Stimulated activated naive CD8-positive, alpha-beta T cell treated with anti-CD3 and anti-CD28 coated beads, Interleukin-15, amount 100 ng/mL, for 72 hours (primary cell): ENCODE measurements around the gene MRM2.
A peak's percentile ranks its signal among the peaks of the same experiment; 100 is the strongest.

Source experiments
- ATAC-seq: fragments of 150-1000 bp; cut with Tn5 transposase; 2 replicates; pipeline ENCODE4 v1.10.0; 2021; ENCODE audit warnings: mild to moderate bottlenecking, moderate library complexity
- DNase-seq, 2 donors: peaks; one replicate each; pipeline ENCODE4 v3.0.0; 2021 to 2022
- H3K27ac Mint-ChIP-seq, 2 donors: one replicate each; pipeline ENCODE4 v1.8.0; 2022; ENCODE audit warnings: mild to moderate bottlenecking in 2 of 2, mixed read lengths in 2 of 2, moderate library complexity in 2 of 2
- H3K27me3 Mint-ChIP-seq: one replicate; pipeline ENCODE4 v1.8.0; 2022; ENCODE audit warnings: mixed read lengths
- H3K4me1 Mint-ChIP-seq: one replicate; pipeline ENCODE4 v1.8.0; 2022; ENCODE audit warnings: mild to moderate bottlenecking, mixed read lengths
- H3K4me3 Mint-ChIP-seq, 2 donors: one replicate each; pipeline ENCODE4 v1.8.0; 2022; ENCODE audit warnings: mild to moderate bottlenecking in 2 of 2, mixed read lengths in 2 of 2, moderate library complexity in 1 of 2
- H3K9me3 Mint-ChIP-seq, 2 donors: one replicate each; pipeline ENCODE4 v1.8.0; 2022; ENCODE audit warnings: mixed read lengths in 2 of 2

MRM2 gene

DNA sequence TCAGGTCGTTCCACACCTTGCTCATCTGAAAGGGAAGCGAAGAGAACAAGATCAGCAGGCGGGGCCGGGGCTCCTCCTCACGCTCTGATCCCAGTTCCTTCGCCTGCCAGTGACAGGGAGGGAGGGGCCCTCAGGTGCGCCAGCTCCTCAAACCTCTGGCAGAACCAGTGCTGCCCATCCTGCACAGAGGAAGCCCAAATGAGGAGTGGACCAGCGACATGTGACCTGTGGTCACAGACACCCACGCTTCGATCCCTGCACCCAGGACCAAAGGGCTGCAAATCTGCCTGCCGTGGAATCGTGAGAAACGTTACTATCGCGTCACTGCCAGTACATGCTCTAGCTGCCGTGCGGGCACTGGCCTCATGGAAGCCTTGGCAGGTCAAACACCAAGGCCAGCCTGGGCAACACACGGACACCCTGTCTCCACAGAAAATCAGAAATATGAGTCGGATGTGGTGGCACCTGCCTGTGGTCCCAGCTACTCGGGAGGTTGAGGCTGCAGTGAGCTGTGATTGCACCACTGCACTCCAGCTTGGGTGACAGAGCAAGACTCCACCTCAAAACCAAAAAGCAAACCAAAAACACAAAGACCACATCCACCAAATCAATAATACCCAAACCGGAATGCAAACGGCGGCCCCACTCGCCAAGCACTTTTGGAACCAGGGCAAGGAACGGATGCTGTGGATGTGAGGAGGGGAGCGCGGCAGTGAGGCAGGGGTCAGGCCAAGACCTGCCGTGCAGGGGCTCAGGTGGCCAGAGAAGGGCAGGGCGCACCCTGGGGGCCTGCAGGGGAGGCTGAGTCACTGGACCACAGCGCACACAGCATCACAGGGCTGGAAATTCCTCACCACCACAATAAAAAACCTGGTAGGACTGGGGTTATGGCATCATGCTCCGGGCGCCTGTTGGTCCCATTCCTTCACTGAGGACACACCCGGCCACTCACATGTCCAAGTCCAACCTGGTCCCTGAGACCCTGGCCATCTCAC, 13.4 kb upstream of the MRM2 start:
- Mint-ChIP-seq H3K4me3 (peak overlapping the region in 1 of 2 donors; percentile 2), H3K4me1 (peaks cover 38% of the 10 kb centered on the region), H3K27me3 (no peaks in the 10 kb centered on the region), H3K9me3 (no peaks in the 10 kb centered on the region), H3K27ac (peak overlapping the region in 1 of 2 donors; percentile 27)
- DNase-seq: no peak
- ATAC-seq: no peak

DNA sequence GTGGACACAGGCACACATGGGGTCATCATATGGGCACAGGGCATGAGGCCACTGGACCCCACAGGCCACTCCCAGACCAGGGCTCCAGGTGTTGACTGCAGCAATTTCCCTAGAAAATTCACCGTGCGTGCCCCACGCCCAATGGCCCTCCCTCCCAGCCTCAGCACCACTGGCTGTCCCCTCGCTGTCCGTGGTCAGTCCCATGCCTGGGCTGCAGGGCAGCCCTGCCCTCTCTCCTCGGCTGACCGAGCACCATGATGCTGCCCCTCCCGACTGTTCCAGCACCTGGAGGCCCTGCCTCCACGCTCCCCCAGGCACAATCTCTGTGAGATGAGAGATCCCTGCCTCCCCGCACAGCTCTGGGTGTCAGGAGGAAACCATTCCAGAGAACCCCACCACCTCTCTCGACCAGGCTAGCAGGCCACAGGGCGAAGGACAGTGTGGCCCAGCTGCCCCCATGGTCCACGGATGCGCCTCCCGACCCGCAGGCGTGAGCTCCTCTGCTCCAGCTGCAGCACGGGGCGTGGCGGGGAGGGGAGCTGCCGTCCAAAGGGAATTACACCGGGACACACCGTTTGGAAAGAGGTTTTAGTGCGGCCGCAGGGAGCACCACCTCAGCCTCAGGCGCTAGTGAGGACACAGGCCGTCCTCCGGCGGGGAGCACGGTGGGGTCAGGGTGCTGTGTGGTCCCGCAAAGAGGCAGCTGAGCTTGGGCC, 12.6 kb upstream of the MRM2 start:
- Mint-ChIP-seq H3K4me3 (no peak overlapping the region), H3K27ac (no peak overlapping the region), H3K9me3 (no peaks in the 10 kb centered on the region), H3K27me3 (no peaks in the 10 kb centered on the region), H3K4me1 (peaks cover 41% of the 10 kb centered on the region)
- ATAC-seq (no peak), DNase-seq (no peak)

DNA sequence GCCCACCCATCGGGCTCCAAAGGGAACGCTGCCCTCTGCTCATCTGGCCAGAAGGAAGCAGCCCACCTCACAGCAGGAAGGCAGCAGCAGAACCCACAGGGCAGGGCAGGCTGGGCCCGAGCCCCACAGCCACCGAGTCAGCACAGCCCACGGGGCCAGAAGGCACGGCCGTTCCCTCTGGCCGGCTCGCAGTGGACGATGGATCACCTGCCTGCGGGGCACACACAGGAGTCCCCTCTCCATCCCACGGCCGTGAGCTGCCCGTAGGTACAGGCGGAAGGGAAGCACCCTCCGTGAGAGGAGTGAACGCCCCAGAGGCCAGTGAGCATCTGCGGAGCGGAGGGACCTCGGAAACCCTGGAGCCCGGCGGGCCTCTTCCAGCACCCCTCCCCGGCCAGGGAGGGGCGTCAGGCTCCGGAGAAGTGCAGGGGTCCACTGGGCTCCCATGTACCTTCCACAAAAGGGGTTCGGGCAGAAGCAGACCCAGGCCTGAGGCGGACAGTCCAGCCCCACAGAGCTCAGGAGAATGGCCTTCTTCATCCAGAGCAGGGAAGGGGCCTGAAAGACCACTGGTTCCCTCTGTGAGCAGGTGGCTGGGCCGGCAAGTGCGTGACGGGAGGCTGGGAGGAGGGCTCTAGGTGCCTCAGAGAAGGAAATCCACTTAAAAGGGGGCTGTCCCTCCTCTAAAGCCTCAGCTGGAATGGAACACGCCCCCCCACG, 11.7 kb upstream of the MRM2 start:
- peaks cover 43% of the 10 kb centered on the region for H3K4me1 Mint-ChIP-seq
- DNase-seq (no peak), ATAC-seq (no peak)
- no peak overlapping the region for H3K4me3 Mint-ChIP-seq
- no peaks in the 10 kb centered on the region for H3K27me3 Mint-ChIP-seq
- peak overlapping the region in 1 of 2 donors; percentile 83 for H3K27ac Mint-ChIP-seq
- no peaks in the 10 kb centered on the region for H3K9me3 Mint-ChIP-seq

DNA sequence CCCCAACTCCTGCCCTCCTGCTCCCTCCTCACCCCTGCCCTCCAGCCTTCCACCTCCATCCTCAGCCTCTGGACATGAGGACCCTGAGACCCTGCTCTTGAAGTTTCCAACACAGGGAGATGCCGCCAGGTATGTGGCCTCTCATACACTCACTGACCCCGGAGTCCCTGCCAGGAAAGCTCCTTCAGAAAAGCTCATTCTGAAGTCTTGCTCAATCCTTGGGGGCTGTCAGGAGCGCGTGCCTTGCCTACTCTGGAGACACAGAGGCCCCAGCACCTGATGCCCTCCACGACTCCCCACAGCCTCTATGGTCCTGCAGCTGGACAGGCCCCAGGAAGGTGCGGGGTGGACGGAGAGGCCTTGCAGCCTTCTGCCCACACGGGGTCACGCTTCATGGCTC, 11.0 kb upstream of the MRM2 start:
- Mint-ChIP-seq H3K27me3 (no peaks in the 10 kb centered on the region), H3K9me3 (no peaks in the 10 kb centered on the region), H3K27ac (peak overlapping the region; percentile 48 to 74), H3K4me3 (no peak overlapping the region), H3K4me1 (peaks cover 50% of the 10 kb centered on the region)
- DNase-seq (no peak), ATAC-seq (no peak)

DNA sequence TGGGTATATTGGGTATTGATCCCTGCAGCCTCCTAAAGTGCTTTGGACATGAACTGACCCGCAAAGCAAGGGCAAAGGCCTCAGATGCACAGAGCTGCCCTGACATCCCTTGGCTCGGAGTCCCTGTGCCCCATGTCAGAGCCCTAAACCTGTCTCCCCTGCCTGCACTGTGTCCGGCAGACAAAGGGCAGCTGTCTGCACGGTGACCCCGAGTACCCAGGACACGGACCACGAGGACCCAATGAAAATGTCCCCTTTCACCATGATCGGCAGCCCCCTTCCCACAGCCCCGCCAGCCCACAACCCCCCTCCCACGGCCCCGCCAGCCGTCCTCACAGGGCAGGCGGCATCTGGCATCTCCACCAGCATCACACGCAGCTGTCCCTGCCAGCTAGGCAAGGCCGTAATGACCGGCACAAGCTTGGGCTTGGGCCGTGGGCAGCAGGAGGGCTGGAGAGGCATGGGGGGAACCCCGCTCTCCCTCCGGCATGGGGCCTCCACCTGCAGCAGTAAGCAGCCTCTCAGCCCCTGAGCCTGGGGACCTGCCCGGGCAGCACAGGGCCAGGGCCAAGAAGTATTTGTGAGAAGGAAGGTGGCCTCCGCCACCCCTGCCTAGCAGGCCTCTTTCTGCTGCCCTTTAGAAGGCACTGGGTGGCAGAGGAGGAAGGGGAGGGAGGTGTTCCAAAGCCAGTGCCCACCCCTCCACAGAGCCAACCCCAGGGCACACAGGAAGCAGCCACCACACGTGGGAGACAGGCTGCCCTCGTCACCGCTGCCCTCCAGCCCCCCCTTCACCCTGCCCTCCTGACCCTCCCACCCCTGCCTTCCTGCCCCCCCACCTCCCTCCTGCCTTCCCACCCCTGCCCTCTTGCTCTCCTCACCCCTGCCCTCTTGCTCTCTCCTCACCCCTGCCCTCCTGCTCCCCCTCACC, 10.1 kb upstream of the MRM2 start:
- no peaks in the 10 kb centered on the region for H3K9me3 Mint-ChIP-seq

DNA sequence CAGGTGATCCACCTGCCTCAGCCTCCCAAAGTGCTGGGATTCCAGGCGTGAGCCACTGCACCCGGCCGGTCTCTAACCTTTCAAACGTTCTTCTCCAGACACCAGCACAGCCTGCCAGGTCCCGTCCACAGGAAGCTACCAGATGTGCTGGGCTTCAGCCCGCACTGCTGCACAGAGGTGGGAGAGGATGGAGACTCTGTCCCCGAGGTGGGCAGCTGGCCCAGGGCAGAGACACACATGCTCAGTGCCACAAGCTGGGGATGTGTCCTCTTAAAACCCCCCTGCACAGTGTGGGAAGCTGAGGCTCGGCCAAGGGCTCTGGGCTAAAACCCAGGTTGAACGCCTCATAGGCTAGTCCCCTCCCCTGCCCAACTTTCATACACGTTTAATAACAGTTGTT, 9.4 kb upstream of the MRM2 start:
- no peak overlapping the region for H3K4me3 Mint-ChIP-seq

More for the DNA sequence above, 10.1 kb upstream of the MRM2 start:
- Mint-ChIP-seq H3K27ac (peak overlapping the region; percentile 74 to 76), H3K4me3 (no peak overlapping the region), H3K27me3 (no peaks in the 10 kb centered on the region), H3K4me1 (peaks cover 53% of the 10 kb centered on the region)
- ATAC-seq: peak; percentile 48
- DNase-seq: no peak

DNA sequence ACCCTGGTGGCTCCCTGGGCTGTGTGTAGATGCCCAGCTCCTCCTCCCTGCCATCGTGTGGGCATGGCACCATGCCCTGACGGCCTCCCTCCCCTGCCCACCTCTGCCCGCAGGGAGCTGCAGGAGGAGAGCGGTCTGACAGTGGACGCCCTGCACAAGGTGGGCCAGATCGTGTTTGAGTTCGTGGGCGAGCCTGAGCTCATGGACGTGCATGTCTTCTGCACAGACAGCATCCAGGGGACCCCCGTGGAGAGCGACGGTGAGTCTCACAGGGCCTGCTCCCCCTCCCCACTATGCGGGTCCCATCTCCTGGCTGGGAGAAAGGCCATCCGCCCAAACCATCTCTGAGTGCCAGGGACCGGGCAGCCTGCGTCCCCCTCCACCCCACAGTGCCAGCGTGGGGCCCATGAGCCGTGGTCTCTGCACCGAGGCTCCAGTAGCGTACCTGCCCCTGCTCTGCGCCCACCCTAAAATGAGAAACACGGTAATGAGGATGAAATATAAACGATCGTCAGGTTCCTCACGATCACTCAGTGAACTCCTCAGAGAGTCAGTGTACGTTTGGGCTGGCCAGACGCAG, 7.8 kb upstream of the MRM2 start:
- Mint-ChIP-seq H3K4me1 (peaks cover 54% of the 10 kb centered on the region), H3K4me3 (peak overlapping the region in 1 of 2 donors; percentile 31), H3K9me3 (no peaks in the 10 kb centered on the region), H3K27me3 (no peaks in the 10 kb centered on the region), H3K27ac (peak overlapping the region in 1 of 2 donors; percentile 86)
- DNase-seq (no peak), ATAC-seq (peak; percentile 2)

More for the DNA sequence above, 9.4 kb upstream of the MRM2 start:
- no peak for ATAC-seq
- no peak for DNase-seq
- H3K4me1 Mint-ChIP-seq: peaks cover 54% of the 10 kb centered on the region
- no peaks in the 10 kb centered on the region for H3K9me3 Mint-ChIP-seq
- H3K27me3 Mint-ChIP-seq: no peaks in the 10 kb centered on the region
- H3K27ac Mint-ChIP-seq: no peak overlapping the region

DNA sequence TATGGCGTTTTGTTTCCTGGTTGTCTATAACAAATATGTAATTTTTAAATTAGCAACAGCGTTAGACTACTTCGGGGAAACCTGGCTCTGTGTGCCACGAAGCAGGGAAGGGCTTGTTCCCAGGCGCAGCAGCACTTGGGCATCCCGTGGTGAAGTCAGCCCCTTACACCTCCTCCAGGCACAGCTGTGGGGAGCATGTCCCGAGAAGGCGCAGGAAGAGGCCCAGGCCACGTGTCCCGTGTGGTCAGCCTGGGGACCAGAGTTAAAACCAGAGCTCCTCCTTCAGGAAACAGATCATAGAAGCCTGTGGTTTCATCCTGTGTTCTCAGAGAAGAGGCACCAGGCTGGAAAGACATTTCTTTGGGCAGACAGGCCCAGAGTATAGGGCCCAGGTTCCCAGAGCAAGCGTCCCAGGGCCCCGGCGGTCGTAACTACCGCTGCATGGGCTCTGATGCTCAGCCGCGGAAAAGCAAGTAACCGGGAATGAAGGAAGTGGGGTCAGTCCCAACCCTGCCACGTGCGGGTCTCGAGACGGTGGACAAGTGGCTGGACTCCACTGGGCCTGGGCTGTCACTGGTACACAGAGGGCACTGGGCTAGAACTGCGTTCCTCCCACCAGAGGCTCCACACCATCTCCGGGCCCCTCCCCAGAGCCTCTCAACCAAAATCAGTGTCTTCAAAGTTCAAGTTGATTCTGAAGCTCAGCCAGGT, 7.1 kb upstream of the MRM2 start:
- Mint-ChIP-seq H3K9me3 (no peaks in the 10 kb centered on the region), H3K4me3 (peak overlapping the region; percentile 63 to 64), H3K4me1 (peaks cover 49% of the 10 kb centered on the region), H3K27ac (peak overlapping the region; percentile 86 to 87), H3K27me3 (no peaks in the 10 kb centered on the region)
- peak; percentile 33 for ATAC-seq
- no peak for DNase-seq

DNA sequence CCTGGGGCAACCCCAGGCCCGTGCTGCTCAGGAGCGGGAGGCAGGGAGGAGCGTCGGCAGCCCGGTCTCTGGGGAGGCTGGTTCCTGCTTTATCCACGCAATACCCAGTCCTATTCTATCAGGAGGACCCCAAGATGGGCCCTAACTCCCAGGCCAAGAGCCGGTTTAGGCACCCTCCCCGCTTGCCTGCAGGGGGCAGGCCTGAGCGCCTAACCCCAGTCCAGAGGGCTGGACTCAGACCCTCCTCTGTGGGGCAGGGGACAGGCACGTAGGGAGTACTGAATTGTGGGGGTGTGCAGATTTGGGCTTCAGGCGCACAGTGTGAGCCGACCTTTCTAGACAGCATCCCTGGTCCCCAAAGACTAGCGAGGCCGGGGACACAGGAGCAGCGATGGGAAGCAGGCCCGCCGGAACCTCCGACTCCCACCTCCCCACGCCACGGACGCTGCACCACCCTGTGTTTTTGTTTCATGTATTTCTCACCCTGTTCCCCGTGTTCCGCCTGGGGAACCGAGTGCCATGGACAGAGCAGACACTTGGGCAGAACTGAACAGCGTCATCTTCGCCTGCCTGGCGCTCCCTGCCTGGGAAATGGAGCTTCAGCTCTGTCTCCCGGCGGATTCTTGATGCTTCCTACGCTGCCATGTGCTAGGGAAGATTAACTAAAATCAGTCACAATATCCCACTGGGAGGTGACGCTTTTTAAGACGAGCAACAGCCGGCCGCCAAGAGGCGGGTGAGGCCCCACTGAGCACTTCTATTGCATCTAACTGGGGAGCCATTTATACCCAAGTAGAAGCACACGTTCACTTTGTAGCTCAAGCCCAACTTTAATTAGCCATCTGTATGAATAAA, 5.4 kb upstream of the MRM2 start:
- ATAC-seq: peak; percentile 48
- DNase-seq: peak in 1 of 2 donors; percentile 33
- Mint-ChIP-seq H3K27ac (no peak overlapping the region), H3K4me3 (no peak overlapping the region), H3K9me3 (no peaks in the 10 kb centered on the region), H3K4me1 (peaks cover 51% of the 10 kb centered on the region), H3K27me3 (no peaks in the 10 kb centered on the region)

DNA sequence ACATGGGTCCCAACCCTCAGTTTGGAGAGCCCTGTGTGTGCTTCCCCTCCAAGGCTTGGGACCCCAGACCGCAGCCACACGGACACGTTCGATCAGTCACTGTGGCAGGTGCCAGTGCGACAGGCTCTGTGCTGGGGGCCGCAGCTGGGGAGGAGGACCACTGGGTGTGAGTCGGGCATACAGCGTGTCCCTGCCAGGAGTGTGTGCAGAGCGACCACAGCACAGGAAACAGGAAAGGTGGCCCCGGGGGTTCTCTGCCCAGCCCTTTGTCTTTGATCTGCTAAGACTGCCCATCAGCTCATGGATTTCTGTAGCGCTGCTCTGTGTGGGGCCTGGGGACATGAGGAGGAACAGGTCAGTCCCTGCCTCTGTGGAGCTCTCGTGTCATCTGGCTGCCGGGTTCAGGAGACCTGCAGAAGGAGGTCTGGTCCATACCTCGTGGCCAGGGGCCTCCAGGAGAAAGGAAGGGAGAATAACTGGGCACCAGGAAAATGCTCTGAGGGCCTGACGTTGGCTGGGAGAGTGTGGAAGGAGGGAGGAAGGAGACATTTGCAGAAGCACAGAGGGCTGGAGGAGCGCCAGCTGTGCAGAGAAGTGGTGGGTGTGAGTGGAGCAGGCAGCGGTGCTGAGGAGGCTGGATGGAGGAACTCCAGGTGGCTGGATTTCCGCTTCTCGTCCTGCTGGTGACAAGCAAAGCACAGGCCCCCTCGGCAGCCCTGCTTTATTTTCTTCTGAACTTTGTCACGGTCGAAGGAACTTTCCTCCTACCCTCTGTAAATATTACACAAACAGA, 4.1 kb upstream of the MRM2 start:
- no peaks in the 10 kb centered on the region for H3K27me3 Mint-ChIP-seq
- ATAC-seq: no peak
- no peaks in the 10 kb centered on the region for H3K9me3 Mint-ChIP-seq
- peaks cover 47% of the 10 kb centered on the region for H3K4me1 Mint-ChIP-seq
- no peak overlapping the region for H3K4me3 Mint-ChIP-seq
- H3K27ac Mint-ChIP-seq: peak overlapping the region; percentile 44 to 82
- no peak for DNase-seq

DNA sequence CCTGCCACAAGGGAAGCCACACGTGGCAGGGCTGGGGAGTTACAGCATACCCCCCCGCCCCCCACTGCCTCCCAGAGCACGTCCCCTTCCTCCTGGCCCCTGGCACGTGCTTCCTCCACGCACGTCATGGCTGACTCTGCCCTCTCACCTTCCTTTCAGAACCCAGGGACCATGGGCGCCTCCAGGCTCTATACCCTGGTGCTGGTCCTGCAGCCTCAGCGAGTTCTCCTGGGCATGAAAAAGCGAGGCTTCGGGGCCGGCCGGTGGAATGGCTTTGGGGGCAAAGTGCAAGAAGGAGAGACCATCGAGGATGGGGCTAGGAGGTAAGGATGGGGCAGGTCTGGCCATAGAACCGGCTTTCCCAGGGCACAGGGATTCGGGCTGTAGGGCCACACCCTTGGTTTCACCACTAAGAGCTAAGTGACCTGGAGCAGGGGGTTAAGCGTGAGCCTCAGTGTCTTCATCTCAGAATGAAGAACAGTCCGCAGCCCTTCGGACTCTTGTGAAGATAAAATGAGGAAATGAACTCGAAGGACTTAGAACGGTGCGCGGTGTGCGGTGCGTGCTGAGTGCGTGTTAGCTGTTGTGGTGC, 2.5 kb upstream of the MRM2 start:
- H3K4me3 Mint-ChIP-seq: no peak overlapping the region
- H3K4me1 Mint-ChIP-seq: peaks cover 55% of the 10 kb centered on the region
- no peaks in the 10 kb centered on the region for H3K27me3 Mint-ChIP-seq
- DNase-seq: no peak
- H3K9me3 Mint-ChIP-seq: no peaks in the 10 kb centered on the region
- peak overlapping the region in 1 of 2 donors; percentile 81 for H3K27ac Mint-ChIP-seq
- no peak for ATAC-seq

DNA sequence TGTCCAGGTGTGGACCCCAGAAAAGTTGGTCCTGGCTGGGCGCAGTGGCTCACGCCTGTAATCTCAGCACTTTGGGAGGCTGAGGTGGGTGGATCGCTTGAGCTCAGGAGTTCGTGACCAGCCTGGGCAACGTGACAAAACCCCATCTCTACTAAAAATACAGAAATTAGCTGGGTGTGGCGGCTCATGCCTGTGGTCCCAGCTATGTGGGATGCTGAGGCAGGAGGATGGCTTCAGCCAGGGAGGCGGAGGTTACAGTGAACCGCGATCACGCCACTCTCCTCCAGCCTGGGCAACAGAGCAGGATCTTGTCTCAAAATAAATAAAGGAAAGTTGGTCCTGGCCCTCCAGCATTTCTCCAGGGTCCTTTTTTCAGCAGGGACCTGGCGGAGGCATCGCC, 1.5 kb upstream of the MRM2 start:
- ATAC-seq (no peak), DNase-seq (no peak)
- Mint-ChIP-seq H3K27me3 (no peaks in the 10 kb centered on the region), H3K27ac (peak overlapping the region in 1 of 2 donors; percentile 27), H3K4me3 (peak overlapping the region; percentile 100), H3K9me3 (no peaks in the 10 kb centered on the region), H3K4me1 (peaks cover 48% of the 10 kb centered on the region)
